Stimulated activated effector memory CD8-positive, alpha-beta T cell treated with anti-CD3 and anti-CD28 coated beads, Interleukin-12 subunit alpha, Interleukin-12 subunit beta, amount 100 ng/mL, for 72 hours (primary cell): ENCODE results near the gene CSH2.

Experiments
- ATAC-seq: fragments of 150-1000 bp; cut with Tn5 transposase; 2 replicates; pipeline ENCODE4 v1.10.0; 2021
- DNase-seq, 2 donors: peaks; one replicate each; pipeline ENCODE4 v3.0.0; 2021 to 2022; ENCODE audit warnings: low spot score in 2 of 2
- H3K27ac Mint-ChIP-seq: one replicate; pipeline ENCODE4 v1.8.0; 2022; ENCODE audit warnings: mild to moderate bottlenecking, mixed read lengths
- H3K36me3 Mint-ChIP-seq: one replicate; pipeline ENCODE4 v1.8.0; 2022; ENCODE audit warnings: mild to moderate bottlenecking, mixed read lengths
- H3K4me1 Mint-ChIP-seq: one replicate; pipeline ENCODE4 v1.8.0; 2022; ENCODE audit warnings: mixed read lengths
- H3K4me3 Mint-ChIP-seq: one replicate; pipeline ENCODE4 v1.8.0; 2022; ENCODE audit warnings: mild to moderate bottlenecking, mixed read lengths
- H3K9me3 Mint-ChIP-seq: one replicate; pipeline ENCODE4 v1.8.0; 2022; ENCODE audit warnings: mixed read lengths

The CSH2 gene

GRCh38 chr17:63824362-63824761 is 49.1 kb downstream of the CSH2 start:
- no peak for ATAC-seq
- Mint-ChIP-seq H3K9me3 (no peaks in the 10 kb centered on the region), H3K4me3 (no peak overlapping the region), H3K4me1 (peaks cover 80% of the 10 kb centered on the region), H3K36me3 (peaks cover 99% of the 10 kb centered on the region), H3K27ac (peak overlapping the region; percentile 81)
- no peak for DNase-seq

- no peaks in the 10 kb centered on the region for H3K9me3 Mint-ChIP-seq
- ATAC-seq (no peak), DNase-seq (peak in 1 of 2 donors; percentile 50)
- H3K27ac Mint-ChIP-seq, result peak overlapping the region; percentile 81
- H3K4me1 Mint-ChIP-seq, result peaks cover 75% of the 10 kb centered on the region
- no peak overlapping the region for H3K4me3 Mint-ChIP-seq
- peaks cover 99% of the 10 kb centered on the region for H3K36me3 Mint-ChIP-seq
Observed at GRCh38 chr17:63823659-63824331, 49.7 kb downstream of the CSH2 start.

- peaks cover 66% of the 10 kb centered on the region for H3K4me1 Mint-ChIP-seq
- ATAC-seq (no peak), DNase-seq (no peak)
- H3K4me3 Mint-ChIP-seq, result no peak overlapping the region
- peak overlapping the region; percentile 77 for H3K27ac Mint-ChIP-seq
- no peaks in the 10 kb centered on the region for H3K9me3 Mint-ChIP-seq
- H3K36me3 Mint-ChIP-seq, result peaks cover 100% of the 10 kb centered on the region
Observed at GRCh38 chr17:63822537-63822936, 50.9 kb downstream of the CSH2 start.
